ENCODE measurements around the gene TPPP2. TPM values are rescaled to one million over a fixed set of nuclear protein-coding genes. Genes with fewer than 3 reads are reported as not detected.

TPPP2 gene
- total and polyA plus RNA-seq, 8 donors, result 0.23 to 0.59 (median 0.46) TPM; not detected in 5

DNA sequence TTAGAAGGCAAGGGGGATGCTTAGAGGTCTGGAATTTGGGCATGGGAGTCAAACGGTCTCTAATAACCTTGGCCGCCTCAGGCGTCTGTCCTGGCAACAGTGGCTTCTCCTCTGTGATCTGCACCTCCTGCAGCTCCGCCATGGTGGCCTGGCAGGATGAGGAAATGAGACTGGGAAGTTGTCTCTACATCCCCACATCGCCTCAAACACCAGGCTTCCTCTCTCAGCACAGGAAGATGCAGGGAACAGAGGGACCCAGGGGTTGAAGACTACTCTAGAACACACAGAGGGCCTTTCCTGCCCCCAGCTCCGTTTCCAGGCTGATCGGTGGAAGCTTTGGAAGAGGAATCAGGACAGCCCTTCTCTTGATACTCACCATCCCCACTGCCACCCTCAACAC is 6.8 kb upstream of the TPPP2 start:
- FAIRE-seq, result no peak
- no peaks in the 10 kb centered on the region for H3K27me3 ChIP-seq
- H3K4me3 ChIP-seq, result peak overlapping the region in 2 of 4 donors; percentile 75 to 95
- TF ChIP-seq, protein P1, sequence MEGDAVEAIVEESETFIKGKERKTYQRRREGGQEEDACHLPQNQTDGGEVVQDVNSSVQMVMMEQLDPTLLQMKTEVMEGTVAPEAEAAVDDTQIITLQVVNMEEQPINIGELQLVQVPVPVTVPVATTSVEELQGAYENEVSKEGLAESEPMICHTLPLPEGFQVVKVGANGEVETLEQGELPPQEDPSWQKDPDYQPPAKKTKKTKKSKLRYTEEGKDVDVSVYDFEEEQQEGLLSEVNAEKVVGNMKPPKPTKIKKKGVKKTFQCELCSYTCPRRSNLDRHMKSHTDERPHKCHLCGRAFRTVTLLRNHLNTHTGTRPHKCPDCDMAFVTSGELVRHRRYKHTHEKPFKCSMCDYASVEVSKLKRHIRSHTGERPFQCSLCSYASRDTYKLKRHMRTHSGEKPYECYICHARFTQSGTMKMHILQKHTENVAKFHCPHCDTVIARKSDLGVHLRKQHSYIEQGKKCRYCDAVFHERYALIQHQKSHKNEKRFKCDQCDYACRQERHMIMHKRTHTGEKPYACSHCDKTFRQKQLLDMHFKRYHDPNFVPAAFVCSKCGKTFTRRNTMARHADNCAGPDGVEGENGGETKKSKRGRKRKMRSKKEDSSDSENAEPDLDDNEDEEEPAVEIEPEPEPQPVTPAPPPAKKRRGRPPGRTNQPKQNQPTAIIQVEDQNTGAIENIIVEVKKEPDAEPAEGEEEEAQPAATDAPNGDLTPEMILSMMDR (IDR thresholded peaks at IDR 0.05), result no peak
- ATAC-seq, result no peak
- peaks cover 0 to 17% (median 0%) of the 10 kb centered on the region in 3 donors for H3K36me3 ChIP-seq
- no peak for DNase-seq
- intact Hi-C loops (cut with DNase I), result loop anchor here in 1 of 3 donors (5.0 kb wide), 1 partner anchor 69 kb away; no protein-coding TSS in a partner anchor
- 58 to 65% methylated on average over 7 of the region's 7 CpGs for WGBS, 2 donors
- no peak overlapping the region for H3K27ac ChIP-seq
- peaks cover 0 to 5% (median 3%) of the 10 kb centered on the region in 3 donors for H3K4me1 ChIP-seq
- no peaks in the 10 kb centered on the region for H3K9me3 ChIP-seq

DNA sequence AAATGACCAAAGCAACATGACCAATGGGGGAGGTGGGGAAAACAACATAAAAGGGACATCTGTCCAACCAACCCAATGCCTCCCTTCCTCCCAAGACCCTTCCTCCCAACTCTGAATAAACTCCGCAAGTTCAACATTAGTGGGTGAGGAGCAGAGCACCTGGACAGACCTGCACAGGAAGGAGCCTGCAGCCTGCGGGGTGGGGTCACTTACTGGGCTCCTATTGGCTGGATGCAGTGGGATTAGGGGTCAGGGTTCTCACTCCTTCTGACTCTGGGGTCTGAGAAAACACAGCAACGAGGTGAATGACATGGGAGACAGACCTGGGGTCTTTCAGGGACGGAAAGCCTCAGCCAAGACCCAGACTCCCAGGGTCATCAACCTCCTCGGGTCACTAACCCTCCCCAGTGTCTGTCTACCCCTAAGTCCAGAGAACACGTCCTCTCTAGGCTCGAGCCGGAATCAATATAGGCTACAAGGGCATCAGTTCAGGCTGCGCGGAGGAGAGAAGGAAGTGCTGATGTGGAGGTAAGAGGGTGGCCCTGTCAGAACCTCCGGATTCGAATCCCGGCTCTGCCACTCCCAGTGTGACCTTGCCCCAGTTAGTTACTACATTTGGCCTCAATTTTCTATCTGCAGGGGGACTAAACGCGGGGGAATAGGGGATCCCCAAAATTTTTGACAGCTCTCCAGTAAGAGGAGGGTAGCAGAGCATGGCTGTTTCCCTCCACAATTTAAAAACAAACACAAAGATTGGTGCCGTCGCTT is 6.0 kb upstream of the TPPP2 start:
- Histone ChIP-seq H3K9me3 (no peaks in the 10 kb centered on the region), H3K27ac (peak overlapping the region; percentile 41 to 67 (median 64)), H3K36me3 (peaks cover 0 to 10% (median 0%) of the 10 kb centered on the region in 3 donors), H3K4me3 (peak overlapping the region; percentile 62 to 95 (median 85)), H3K4me1 (peaks cover 0 to 5% (median 3%) of the 10 kb centered on the region in 3 donors), H3K27me3 (no peaks in the 10 kb centered on the region)
- no peak for DNase-seq
- WGBS, 2 donors, result 9% methylated on average over 17 of the region's 17 CpGs
- intact Hi-C loops (cut with DNase I), result loop anchor here in 1 of 3 donors (5.0 kb wide), 1 partner anchor 68 kb away; no protein-coding TSS in a partner anchor
- peak; percentile 45 to 61 (median 50) for ATAC-seq
- TF ChIP-seq, protein P1 (IDR thresholded peaks at IDR 0.05), result no peak
- FAIRE-seq, result no peak

DNA sequence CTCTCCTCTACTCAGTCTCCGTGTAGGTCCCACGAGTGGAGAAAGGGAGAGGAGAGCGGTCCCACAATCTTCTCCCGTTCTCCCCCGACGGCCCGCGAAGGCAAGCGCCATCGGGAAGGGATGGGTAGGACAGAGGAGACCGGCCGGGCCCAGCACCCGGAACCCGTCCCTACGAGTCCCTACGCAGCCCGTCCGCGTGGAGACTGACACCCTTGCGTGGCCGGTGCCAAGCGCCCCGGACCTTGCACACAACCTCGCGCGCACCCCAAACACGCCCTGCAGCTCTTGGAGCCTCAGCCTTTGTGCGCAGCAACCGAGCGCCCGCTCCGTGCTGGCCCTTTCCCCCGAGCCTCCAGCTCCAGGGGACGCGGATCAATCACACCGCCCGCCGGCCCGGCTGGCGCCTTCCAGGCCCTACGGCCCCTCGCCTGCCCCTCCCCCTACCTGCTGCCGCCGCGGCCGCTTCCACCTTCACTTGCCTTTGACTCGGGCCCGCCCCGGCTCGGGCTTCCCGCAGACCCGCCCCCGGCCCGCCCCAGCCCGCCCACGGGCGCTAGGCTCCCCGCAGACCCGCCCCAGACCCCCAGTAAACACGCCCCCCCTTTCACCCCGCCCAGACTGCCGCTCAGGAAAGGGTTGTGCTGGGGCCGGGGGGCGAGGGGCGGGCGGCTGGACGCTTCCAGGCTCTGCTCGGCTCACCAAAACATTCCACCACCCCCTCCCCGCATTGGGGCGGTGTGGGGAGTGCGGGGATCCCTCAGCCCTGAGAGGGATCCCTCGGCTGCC is 5.2 kb upstream of the TPPP2 start, which contains the start of gene NDRG2:
TSS of gene NDRG2 (minus strand) at position 477 of the 786 bp plus-strand sequence. CDS start 1,746 bp downstream, outside the sequence.
- TF ChIP-seq, protein P1 (IDR thresholded peaks at IDR 0.05), result no peak
- no peak for FAIRE-seq
- Histone ChIP-seq H3K27ac (peak within 1 kb of the TSS; percentile 41 to 67 (median 64)), H3K27me3 (no peaks in the 10 kb centered on the region), H3K9me3 (no peaks in the 10 kb centered on the region), H3K4me1 (peaks cover 0 to 5% (median 3%) of the 10 kb centered on the region in 3 donors), H3K36me3 (peaks cover 0 to 10% (median 0%) of the 10 kb centered on the region in 3 donors), H3K4me3 (peak within 1 kb of the TSS; percentile 62 to 95 (median 85))
- ATAC-seq, result peak; percentile 94 to 96 (median 94)
- intact Hi-C loops (cut with DNase I), result loop anchor here in 1 of 3 donors (5.0 kb wide), 1 partner anchor 68 kb away; no protein-coding TSS in a partner anchor
- DNase-seq, result peak; percentile 84 to 94 (median 87)
- WGBS, 2 donors, result 1% methylated on average over 59 to 72 of the region's 72 CpGs

DNA sequence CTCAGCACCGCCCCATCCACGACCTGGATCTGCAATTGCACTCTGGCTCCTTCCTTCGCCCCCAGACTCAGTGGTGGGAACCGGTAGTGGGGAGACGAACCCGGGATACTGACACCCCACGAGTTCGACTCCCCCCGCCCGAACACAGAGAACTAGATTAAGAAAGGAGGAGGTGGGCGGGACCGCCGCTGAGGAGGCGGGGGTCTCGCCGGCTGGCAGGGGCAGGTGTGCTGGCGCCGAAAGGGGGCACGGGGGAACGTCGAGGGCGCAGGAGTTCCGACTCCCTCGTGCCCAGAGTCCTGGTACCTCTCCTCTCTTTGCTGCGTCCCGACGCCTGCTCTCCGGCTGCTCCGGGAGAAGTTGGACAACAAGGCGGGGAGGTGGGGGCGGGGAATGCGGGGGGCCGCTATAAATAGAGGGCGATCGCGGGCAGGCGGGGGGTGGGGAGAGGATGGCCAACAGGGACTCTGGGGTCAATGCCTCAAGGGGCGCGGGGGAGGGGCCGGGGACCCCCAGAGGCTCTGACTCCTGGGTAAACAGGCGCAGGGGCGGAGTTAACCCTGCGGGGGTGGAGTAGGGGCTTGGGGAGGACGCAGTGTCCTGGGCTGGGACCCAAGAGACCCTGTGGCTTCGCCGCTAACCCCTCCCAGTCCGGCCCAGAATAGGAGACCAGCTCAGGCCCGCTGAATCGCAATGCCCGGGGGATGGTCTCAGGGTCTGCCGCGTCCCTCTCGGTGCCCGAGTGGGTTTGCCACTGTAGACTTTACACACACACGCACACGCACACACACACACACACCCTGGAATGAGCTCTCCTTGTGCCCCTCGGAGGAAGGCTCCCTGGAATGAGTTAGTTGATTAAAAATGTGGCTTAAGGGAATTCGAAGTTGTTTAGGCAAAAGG is 4.4 kb upstream of the TPPP2 start:
- FAIRE-seq, result no peak
- TF ChIP-seq, protein P1 (IDR thresholded peaks at IDR 0.05), result no peak
- Histone ChIP-seq H3K27me3 (no peaks in the 10 kb centered on the region), H3K4me1 (peaks cover 0 to 5% (median 3%) of the 10 kb centered on the region in 3 donors), H3K27ac (peak overlapping the region; percentile 41 to 67 (median 64)), H3K9me3 (no peaks in the 10 kb centered on the region), H3K4me3 (peak overlapping the region; percentile 62 to 95 (median 85)), H3K36me3 (peaks cover 0 to 9% (median 0%) of the 10 kb centered on the region in 3 donors)
- peak; percentile 40 to 80 (median 60) for DNase-seq
- intact Hi-C loops (cut with DNase I), result no loop called here
- ATAC-seq, result peak; percentile 30 to 52 (median 48)
- WGBS, 2 donors, result 13 to 17% methylated on average over 55 to 58 of the region's 58 CpGs
